Glomerular endothelial cell (primary cell): ENCODE data around the gene CAPN9. TPM values are rescaled to one million over a fixed set of nuclear protein-coding genes. Genes with fewer than 3 reads are reported as not detected.
"Not testable (repeated sequence)": the region's sequence is repeated elsewhere in the genome, so short reads cannot be mapped to it uniquely, and the experiment has no call there.

Source experiments
- DNase-seq: peaks from one replicate; pipeline ENCODE4 v3.0.0-alpha.2; 2011; ENCODE audit warnings: low read depth, low spot score; ENCODE audit errors: extremely low read depth
- total RNA-seq: library from RNA; depleted of rRNA; stranded (reverse); fragments of >200 nt; gene quantifications from 2 replicates; pipeline ENCODE4 v1.2.3, GENCODE V29; 2015

CAPN9 gene
- total RNA-seq, 1 donor from 2014 or later = not detected

DNA sequence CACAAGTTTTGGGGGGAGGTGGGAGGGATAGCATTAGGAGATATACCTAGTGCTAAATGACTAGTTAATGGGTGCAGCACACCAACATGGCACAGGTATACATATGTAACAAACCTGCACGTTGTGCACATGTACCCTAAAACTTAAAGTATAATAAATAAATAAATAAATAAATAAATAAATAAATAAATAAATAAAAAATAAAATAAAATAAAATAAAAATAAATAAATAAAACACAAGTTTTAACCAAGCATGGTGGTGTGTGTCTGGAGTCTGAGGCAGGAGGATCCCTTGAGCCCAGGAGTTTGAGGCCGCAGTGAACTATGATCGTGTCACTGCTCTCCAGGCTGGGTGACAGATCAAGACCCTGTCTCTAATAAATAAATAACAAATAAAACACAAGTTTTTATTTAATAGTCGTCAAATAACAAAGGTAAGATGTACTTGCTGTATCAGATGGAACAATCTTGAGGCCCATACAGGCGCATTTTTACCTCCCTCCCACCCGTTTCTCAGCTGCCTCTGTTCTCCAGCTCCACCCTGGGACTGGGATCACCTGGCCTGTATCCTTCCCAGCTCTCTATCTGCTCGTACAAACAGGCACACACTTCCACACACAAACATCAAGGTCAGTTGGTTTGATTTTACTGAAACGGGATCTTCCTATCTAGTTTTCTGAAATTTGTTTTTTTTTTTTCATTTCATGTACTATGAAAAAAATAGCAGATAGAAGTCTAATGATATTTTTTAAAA, 20.8 kb downstream of the CAPN9 start:
- DNase-seq = not testable (repeated sequence)

DNA sequence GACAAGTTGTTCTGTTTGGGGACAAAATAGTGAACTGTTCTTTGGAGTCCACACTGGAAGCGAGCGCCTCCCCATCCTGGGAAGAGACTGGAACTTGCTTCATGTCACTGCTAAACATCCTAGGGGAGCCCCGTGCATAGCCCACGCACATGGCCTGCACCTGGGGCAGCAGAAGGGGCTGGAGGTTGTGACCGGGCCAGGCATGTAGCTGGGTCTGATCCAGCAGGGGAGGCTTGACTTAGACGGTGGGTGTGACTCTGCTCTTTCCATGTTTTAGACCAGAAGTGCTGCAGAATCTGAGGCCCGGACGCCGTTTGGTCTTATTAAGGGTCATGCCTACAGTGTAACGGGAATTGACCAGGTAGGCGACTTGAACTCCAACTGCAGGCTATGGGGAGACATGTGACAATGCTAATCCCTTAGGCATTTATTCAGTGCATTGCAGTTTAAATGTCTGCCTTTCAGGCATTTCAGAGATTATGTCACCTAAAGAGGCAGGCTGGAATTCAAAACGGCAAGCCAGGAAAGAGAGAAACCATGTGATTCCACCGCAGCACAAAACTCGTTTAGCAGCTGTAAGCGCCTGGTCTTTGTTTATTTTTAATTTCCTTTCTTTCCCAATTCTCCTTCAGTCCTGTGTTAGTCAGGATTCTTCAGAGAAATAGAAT, 21.8 kb downstream of the CAPN9 start:
- no peak for DNase-seq

DNA sequence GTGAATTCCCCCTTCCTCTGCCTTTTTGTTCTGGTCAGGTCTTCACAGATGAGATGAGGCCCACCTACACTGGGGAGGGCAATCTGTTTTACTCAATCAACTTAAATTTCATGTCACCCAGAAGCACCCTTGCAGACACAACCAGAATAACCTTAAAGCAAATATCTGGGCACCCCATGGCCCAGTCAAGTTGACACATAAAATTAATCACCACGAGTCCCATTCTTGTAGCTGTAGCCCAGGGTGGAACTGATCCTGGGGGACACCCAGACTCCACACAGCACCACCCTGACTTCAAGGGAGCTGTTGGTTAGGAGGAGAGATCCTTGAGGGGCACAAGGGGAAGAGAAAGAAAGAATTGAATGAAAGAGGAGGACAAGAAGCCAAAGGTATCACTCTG, 23.1 kb downstream of the CAPN9 start:
- DNase-seq = no peak

DNA sequence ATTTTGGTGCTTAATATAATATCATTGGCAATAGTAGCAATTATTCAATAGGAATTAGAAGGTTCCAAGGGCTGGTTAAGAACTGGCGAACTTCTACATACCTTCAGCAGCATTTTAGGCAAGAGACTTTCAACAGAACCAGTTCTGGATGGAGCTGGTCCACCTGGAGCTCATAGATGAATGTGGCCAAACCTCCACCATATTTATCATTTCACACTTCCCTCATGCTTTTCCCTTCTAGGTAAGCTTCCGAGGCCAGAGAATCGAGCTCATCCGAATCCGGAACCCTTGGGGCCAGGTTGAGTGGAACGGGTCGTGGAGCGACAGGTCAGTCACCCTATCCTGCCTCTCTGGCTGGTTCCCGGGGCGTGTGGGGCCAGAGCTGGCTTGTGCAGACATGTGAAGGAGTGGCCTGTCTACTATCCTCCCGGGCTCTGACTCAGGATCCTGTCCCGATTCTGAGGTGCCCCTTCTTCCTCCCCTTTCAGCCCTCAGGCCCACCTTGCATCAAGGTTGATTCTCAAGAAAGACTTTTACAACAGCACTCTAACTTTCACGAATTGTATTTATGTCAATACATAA, 24.7 kb downstream of the CAPN9 start:
- DNase-seq = no peak

DNA sequence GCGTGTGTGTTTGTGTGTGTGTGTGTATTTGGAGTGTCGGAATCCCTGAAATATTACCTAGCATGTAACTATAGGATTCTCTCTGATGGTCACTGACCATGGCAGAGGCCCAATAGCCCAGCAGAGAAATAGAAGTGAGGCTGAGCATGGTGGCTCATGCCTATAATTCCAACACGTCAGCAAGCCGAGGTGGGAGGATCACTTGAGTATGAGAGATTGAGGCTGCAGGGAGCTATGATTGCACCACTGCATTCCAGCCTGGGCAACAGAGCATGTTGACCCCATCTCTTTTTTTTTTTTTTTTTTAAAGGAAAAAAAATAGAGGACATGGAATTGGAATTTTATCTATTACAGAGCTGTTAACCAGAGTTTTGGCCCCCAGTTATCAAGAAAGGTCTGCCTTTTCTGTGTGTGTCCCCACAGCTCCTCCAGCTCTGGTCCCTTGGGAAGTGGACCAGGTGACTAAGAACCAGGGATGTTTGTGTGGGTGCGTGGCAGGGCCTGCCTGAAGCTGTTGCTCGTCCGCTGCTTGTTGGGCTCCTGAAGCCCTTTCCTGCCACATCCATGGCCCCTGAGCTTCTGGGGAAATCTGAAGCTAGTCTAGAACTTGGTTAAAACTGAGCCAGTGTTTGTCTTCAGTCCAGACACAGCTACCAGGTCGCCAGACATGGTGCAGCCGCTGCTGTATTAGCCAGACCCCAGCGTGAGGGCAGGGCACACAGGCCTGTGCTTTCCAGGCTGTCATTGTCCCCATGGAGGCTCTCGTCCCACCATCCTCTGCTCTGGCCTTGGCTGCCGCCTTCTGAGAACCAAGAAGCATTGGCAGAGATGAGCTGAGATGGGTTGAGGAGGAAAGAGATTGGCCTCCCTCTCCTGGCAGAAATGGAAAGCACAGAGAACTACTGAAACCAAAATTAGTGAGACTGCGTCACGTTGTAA, 25.5 kb downstream of the CAPN9 start:
- no peak for DNase-seq

DNA sequence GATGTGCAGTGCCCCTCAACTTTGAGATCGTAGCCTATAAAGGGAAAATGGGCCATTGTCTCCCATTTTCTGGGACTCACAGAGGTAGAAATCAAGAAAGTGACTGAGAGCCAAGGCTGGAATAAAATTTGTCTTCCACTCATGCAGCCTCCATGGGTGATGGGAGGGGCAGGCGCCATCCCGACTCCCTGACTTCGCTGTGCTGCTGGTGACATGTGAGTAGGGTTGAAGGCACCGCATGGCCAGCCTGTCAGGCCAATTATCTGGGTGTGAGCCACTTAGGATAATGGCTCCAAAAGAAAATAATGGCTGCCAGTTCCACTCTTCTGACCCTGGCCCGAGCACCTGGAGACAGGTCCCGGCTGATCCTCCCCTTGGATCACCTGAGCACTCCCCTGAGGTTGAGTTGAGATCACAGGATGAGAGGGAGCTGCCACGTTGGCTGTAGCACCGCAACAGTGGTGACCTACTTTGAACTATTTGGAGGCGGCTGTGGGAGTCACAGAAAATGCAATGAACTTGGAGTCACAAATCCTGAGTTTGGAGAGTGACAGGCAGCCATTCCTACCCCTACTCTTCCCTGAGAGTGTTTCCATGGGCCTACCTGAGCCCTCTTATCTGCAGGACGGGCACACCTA, 26.3 kb downstream of the CAPN9 start:
- DNase-seq = no peak

DNA sequence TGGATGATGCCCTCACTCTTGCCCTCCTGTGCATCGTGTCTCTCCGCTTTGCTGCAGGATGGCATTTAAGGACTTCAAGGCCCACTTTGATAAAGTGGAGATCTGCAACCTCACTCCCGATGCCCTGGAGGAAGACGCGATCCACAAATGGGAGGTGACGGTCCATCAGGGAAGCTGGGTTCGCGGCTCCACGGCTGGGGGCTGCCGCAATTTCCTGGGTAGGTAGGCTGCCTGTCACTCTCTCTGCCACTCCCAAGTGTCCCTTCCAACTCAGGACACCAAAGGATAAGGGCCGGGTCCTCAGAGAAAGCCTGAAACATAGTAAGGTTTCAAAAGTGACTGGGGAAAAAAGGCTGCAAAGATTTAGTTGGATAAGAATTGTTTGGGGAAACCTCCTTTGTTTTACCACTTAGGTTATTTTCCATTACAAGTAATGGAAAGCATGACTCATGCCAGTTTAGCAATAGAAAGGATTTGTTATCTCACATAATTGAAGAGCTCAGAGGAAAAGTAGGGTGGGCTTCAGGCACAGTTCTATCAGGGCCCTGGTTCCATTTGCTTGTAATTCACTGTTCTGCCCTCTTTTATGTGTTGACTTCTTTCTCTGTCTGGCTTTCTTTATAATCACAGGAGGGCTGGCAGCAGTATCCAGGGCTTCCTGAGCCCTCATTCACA, 31.9 kb downstream of the CAPN9 start:
- no peak for DNase-seq

DNA sequence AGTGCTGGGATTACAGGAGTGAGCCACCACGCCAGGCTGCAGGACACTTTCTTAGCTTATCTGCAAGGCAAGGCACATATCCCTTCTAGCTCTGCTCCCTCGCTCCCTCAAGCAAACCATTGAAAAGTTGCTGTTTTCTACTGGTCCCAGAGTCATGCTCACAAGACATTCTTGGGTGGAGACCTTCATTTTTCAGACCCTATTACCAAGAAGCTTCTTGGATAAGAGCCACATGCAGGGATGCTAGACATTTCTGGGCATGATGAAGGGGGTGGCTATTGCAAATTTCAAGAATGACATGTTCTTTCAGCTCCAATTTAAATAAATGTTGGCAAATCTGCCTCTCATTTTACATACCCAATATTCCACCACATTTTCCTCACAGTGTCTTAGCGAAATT, 33.9 kb downstream of the CAPN9 start:
- DNase-seq = no peak

DNA sequence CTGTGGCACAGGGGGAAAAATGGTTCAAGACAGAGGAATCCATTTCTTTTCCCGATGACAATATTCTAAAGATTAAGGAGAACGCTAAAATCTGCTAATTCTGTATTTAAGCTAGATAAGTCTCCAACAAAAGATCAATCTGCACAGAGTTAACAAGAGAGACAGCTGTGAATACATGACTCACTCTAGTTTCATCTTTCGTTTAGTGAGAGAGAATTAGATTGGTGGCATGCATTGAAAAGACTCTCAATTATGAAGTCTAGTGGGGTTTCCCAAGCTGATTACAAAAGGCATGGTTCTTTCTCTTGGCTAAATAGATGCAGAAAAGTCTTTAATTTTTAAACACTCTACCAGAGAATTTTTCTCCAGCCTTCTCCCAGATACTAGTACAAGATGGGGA, 34.4 kb downstream of the CAPN9 start:
- DNase-seq = no peak

DNA sequence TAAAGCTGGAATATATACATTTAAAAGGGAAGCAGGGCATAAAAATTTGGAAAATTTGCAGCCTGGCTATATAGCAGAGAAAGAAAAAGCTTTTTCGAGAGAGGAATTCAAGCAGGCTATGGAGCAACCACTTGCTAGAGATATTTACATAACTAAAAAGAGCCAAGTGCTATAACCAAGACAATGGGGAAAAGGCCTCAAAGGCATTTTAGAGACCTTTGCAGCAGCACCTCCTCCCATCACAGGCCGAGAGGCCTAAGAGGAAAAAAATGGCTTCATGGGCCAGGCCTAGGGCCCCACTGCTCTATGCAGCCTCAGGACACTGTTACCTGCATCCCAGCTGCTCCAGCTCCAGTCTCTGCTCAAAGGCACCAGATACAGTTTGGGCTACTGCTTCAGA, 37.0 kb downstream of the CAPN9 start:
- no peak for DNase-seq

DNA sequence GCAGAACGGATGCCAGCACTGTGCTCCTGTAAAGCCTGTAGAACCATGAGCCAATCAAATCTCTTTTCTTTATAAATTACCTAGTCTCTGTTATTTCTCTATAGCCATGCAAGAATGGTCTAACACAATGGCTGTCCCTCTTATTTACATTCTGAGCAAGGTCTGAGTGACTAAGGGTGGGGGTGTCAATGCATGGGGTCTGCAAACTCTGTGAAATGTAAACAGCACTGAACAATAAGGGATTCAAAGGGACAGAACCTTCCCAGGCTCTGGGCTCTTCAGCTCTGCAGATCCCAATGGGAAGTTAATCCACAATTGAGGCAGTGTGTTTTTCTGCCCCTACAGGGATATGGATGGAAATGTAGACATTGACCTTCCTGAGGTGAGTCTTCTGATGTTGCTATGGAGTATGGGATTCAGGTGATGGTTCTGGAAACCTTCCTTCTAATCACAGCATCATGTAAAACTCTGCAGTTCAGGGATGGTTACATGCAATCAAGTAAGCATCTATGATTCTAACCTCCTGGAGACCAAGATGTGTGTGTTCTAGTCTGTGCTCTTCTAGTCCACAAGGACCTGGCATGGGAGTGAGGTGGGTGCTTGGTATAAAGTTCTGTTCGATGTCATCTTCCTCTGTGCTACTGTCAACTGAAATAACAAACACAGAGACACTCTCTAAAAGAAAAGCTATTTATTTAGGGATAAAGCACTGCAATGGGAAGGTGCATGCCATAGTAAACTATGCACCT, 38.6 kb downstream of the CAPN9 start:
- no peak for DNase-seq

DNA sequence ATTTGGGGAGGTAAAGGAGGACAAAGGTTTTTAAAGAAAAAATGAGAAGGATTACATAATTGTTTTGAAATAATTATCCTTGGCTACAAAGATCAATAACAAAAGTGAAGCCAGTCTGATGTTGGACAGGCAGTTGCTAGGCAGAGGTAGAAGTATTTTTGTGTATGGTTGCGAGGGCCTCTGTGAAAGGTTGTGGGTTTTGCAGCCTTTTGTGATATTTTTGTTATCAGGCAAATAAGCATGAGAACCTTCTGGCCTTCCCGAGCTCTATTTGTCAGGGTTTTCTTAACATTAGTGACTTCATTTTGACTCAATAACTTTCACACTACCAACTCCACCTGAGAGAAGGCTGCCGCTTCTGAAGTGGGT, 39.2 kb downstream of the CAPN9 start:
- no peak for DNase-seq

DNA sequence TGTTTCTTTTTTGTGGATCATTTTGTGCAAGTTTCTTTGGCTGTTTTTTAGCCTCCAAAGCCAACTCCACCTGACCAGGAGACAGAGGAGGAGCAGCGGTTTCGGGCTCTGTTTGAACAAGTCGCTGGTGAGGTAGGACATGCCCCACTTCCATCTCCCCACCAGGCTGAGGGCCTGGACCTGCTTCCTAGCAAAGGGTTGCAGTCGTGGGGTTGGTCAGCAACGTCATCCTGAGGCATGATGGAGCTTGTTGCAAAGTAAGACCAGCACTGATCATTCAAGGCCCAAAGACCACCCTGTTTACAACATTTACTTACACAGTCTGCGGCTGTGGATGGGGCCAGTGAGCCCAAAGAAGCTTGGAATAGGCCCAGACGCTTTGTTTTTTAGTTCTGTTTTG, 40.3 kb downstream of the CAPN9 start:
- no peak for DNase-seq

DNA sequence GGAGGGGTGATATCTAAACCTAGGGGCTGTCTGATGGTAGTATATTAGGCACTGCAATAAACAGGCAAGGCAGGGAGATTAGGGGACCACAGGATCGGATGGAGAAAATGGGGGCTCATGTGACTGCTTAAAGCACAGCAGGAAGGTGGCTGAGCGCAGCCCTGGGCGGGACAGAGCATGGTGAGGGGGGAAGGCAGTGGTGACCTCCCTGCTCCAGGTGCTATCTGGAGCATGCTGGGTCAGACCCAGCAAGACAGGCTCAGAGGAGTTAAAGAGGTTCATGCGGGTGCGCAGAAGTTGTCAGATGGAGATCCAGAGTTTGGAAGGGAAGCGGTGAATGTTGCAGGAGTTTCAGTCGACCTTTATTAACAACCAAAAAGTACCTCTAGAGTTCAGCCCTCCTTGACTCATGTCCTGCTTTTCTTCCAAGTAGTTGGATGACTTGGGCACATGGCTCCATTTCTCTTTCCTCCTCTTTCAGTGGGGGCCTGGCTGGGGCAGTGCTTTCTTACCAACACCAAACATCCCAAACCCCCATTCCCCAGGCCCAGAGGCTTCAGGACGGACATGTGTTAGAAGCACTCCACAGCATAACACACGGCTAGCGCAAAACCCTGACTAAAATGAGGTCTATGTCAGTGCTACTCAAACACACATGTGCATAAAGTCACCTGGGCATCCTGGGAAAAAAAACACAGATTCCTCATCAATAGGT, 41.5 kb downstream of the CAPN9 start:
- no peak for DNase-seq

DNA sequence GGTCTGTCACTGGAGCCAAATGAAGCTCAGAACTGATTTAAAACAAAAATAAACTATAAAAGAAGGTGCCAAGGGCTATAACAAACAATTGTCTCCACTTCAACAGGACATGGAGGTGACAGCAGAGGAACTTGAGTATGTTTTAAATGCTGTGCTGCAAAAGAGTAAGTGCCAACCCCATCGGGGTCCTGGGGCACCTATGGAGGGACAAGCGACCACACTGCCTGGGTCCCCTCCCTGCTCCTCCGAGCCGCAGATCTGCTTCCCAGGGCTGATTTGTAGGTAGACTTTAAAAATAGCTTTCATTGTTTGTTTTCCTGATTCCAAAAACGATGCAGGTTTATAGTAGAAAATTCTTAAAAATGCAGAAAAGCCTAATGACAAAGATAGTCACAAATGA, 42.8 kb downstream of the CAPN9 start:
- DNase-seq = no peak

DNA sequence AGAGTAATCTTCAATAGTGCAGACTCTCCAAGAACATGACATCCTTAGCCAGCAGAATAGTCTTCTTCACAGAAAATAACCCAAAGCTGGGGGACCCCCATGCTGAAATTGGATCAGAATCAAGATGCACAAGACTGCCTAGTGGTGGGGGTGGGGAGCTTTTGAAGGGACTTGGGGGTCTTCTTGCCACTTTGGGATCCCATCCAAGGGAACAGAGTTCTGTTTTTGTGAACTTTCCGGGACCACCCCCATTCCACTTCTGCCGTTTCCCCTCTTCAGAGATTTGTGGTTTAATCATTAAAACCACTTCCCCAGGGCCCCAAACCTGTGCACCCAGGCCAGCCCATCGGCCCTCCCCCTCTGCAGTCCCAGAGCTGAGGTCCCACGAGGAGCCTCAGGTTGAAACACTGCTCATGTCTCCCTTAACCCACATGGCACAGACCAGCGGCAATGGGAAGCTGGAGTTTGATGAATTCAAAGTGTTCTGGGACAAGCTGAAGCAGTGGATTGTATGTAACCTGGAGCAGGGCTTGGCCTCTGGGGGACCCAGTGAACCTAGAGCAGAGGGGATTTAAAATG, 44.9 kb downstream of the CAPN9 start:
- no peak for DNase-seq

DNA sequence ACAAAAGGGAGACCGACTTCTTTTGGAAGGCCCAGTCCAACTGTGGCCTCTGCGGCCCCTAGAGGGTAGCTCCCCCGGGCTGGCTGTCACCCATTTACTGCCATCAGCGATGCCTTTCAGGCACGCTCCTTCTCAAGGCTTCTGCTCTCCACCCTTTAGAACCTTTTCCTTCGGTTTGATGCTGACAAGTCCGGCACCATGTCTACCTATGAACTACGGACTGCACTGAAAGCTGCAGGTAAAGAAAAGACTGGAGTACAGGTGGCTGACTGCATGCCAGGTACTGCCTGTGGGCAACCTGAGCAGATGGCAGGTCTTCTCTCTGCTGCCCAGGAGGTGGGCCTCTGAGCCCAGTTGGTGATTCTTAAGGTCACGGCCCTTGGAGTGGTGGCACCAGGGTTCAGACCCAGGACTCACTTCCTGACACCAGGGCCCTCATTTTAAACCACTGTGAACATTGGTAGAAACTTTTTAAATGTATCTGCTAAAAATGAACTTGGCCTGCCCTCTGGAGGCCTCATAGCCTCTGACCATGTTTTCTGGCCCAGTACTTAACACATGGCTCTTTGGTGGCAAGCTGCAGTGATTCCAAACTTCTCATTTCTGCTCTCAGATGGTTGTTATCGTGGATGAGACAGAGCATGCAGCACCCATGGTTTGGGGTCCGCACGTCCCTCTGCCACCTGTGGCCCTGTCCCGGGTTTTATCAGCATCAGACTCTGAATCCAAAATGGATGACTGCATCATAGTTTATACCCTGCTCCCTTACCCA, 45.7 kb downstream of the CAPN9 start:
- DNase-seq = no peak

DNA sequence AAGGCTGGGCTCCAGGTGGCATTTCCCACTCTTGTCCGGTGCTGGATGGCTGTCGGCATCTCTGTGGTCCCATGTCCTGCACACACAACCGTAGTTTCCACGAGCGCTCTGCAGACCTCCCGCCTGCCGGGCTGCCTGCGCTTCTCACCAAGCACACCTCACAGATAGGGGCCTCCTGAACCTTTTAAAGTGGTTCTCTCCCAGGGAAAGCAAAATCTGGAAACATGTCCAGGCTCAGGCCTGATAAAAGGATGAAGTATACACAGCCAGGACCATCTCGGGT, 46.2 kb downstream of the CAPN9 start:
- no peak for DNase-seq
